Activated naive CD4-positive, alpha-beta T cell treated with anti-CD3 and anti-CD28 coated beads, Interleukin-2, amount 50 U/mL, for 24 hours (primary cell): ENCODE measurements around the gene USP6NL.

ENCODE experiments used
- H3K27ac Mint-ChIP-seq: one replicate; pipeline ENCODE4 v1.8.0; 2021; ENCODE audit warnings: mild to moderate bottlenecking, mixed read lengths
- H3K27me3 Mint-ChIP-seq: one replicate; pipeline ENCODE4 v1.8.0; 2021; ENCODE audit warnings: mixed read lengths
- H3K36me3 Mint-ChIP-seq: one replicate; pipeline ENCODE4 v1.8.0; 2021; ENCODE audit warnings: mixed read lengths
- H3K4me1 Mint-ChIP-seq: one replicate; pipeline ENCODE4 v1.8.0; 2021; ENCODE audit warnings: mixed read lengths
- H3K4me3 Mint-ChIP-seq: one replicate; pipeline ENCODE4 v1.8.0; 2021; ENCODE audit warnings: mild to moderate bottlenecking, mixed read lengths
- H3K9me3 Mint-ChIP-seq: one replicate; pipeline ENCODE4 v1.8.0; 2021; ENCODE audit warnings: mixed read lengths

The USP6NL gene

GRCh38 chr10:11611248-11612020 lies at the start of gene USP6NL:
USP6NL (minus strand) TSS chr10:11611650; CDS start chr10:11597634, 14,016 bp downstream.
- Mint-ChIP-seq H3K27ac (peak within 1 kb of the TSS; percentile 92), H3K27me3 (no peaks in the 10 kb centered on the region), H3K4me1 (peaks cover 53% of the 10 kb centered on the region), H3K9me3 (no peaks in the 10 kb centered on the region), H3K36me3 (no peaks in the 10 kb centered on the region), H3K4me3 (peak within 1 kb of the TSS; percentile 90)

GRCh38 chr10:11658801-11659368 lies 47.4 kb upstream of the USP6NL start:
- Mint-ChIP-seq H3K36me3 (no peaks in the 10 kb centered on the region), H3K4me3 (no peak overlapping the region), H3K9me3 (no peaks in the 10 kb centered on the region), H3K27me3 (no peaks in the 10 kb centered on the region), H3K4me1 (peaks cover 17% of the 10 kb centered on the region), H3K27ac (no peak overlapping the region)

- Mint-ChIP-seq H3K4me1 (peaks cover 2% of the 10 kb centered on the region), H3K27ac (no peak overlapping the region), H3K9me3 (no peaks in the 10 kb centered on the region), H3K4me3 (no peak overlapping the region), H3K36me3 (no peaks in the 10 kb centered on the region), H3K27me3 (no peaks in the 10 kb centered on the region)
These were observed 44.4 kb upstream of the USP6NL start for GRCh38 chr10:11655836-11656235.

GRCh38 chr10:11654659-11655058 lies 43.2 kb upstream of the USP6NL start:
- no peaks in the 10 kb centered on the region for H3K36me3 Mint-ChIP-seq
- no peak overlapping the region for H3K4me3 Mint-ChIP-seq
- H3K4me1 Mint-ChIP-seq, result no peaks in the 10 kb centered on the region
- no peak overlapping the region for H3K27ac Mint-ChIP-seq
- H3K27me3 Mint-ChIP-seq, result no peaks in the 10 kb centered on the region
- H3K9me3 Mint-ChIP-seq, result no peaks in the 10 kb centered on the region

- Mint-ChIP-seq H3K36me3 (no peaks in the 10 kb centered on the region), H3K27me3 (no peaks in the 10 kb centered on the region), H3K27ac (no peak overlapping the region), H3K4me3 (no peak overlapping the region), H3K9me3 (no peaks in the 10 kb centered on the region), H3K4me1 (no peaks in the 10 kb centered on the region)
These were observed 42.5 kb upstream of the USP6NL start for GRCh38 chr10:11653758-11654471.

GRCh38 chr10:11647676-11648075 lies 36.2 kb upstream of the USP6NL start:
- no peak overlapping the region for H3K27ac Mint-ChIP-seq
- no peak overlapping the region for H3K4me3 Mint-ChIP-seq
- H3K4me1 Mint-ChIP-seq, result no peaks in the 10 kb centered on the region
- no peaks in the 10 kb centered on the region for H3K27me3 Mint-ChIP-seq
- H3K36me3 Mint-ChIP-seq, result peaks cover 1% of the 10 kb centered on the region
- H3K9me3 Mint-ChIP-seq, result no peaks in the 10 kb centered on the region

- H3K27me3 Mint-ChIP-seq, result no peaks in the 10 kb centered on the region
- no peaks in the 10 kb centered on the region for H3K4me1 Mint-ChIP-seq
- no peak overlapping the region for H3K27ac Mint-ChIP-seq
- no peaks in the 10 kb centered on the region for H3K9me3 Mint-ChIP-seq
- peaks cover 1% of the 10 kb centered on the region for H3K36me3 Mint-ChIP-seq
- H3K4me3 Mint-ChIP-seq, result no peak overlapping the region
These were observed 35.0 kb upstream of the USP6NL start for GRCh38 chr10:11646450-11646849.

- Mint-ChIP-seq H3K9me3 (no peaks in the 10 kb centered on the region), H3K27ac (no peak overlapping the region), H3K27me3 (no peaks in the 10 kb centered on the region), H3K4me1 (no peaks in the 10 kb centered on the region), H3K36me3 (peaks cover 1% of the 10 kb centered on the region), H3K4me3 (no peak overlapping the region)
These were observed 31.6 kb upstream of the USP6NL start for GRCh38 chr10:11643039-11643438.

GRCh38 chr10:11642566-11642965 lies 31.1 kb upstream of the USP6NL start:
- Mint-ChIP-seq H3K9me3 (no peaks in the 10 kb centered on the region), H3K27ac (no peak overlapping the region), H3K27me3 (no peaks in the 10 kb centered on the region), H3K4me3 (no peak overlapping the region), H3K36me3 (peaks cover 1% of the 10 kb centered on the region), H3K4me1 (no peaks in the 10 kb centered on the region)

GRCh38 chr10:11639849-11640764 lies 28.7 kb upstream of the USP6NL start:
- H3K4me3 Mint-ChIP-seq, result no peak overlapping the region
- H3K36me3 Mint-ChIP-seq, result peaks cover 1% of the 10 kb centered on the region
- no peaks in the 10 kb centered on the region for H3K4me1 Mint-ChIP-seq
- H3K9me3 Mint-ChIP-seq, result no peaks in the 10 kb centered on the region
- no peaks in the 10 kb centered on the region for H3K27me3 Mint-ChIP-seq
- H3K27ac Mint-ChIP-seq, result no peak overlapping the region

GRCh38 chr10:11639362-11639761 lies 27.9 kb upstream of the USP6NL start:
- Mint-ChIP-seq H3K27me3 (no peaks in the 10 kb centered on the region), H3K36me3 (peaks cover 1% of the 10 kb centered on the region), H3K4me1 (no peaks in the 10 kb centered on the region), H3K4me3 (no peak overlapping the region), H3K27ac (no peak overlapping the region), H3K9me3 (no peaks in the 10 kb centered on the region)

- no peak overlapping the region for H3K27ac Mint-ChIP-seq
- H3K4me3 Mint-ChIP-seq, result no peak overlapping the region
- no peaks in the 10 kb centered on the region for H3K36me3 Mint-ChIP-seq
- no peaks in the 10 kb centered on the region for H3K27me3 Mint-ChIP-seq
- peaks cover 1% of the 10 kb centered on the region for H3K4me1 Mint-ChIP-seq
- no peaks in the 10 kb centered on the region for H3K9me3 Mint-ChIP-seq
These were observed 26.7 kb upstream of the USP6NL start for GRCh38 chr10:11638055-11638698.

GRCh38 chr10:11636697-11637303 lies 25.4 kb upstream of the USP6NL start:
- no peaks in the 10 kb centered on the region for H3K36me3 Mint-ChIP-seq
- no peaks in the 10 kb centered on the region for H3K27me3 Mint-ChIP-seq
- H3K27ac Mint-ChIP-seq, result no peak overlapping the region
- no peaks in the 10 kb centered on the region for H3K9me3 Mint-ChIP-seq
- H3K4me1 Mint-ChIP-seq, result peaks cover 14% of the 10 kb centered on the region
- no peak overlapping the region for H3K4me3 Mint-ChIP-seq

GRCh38 chr10:11631890-11632587 lies 20.6 kb upstream of the USP6NL start:
- Mint-ChIP-seq H3K9me3 (no peaks in the 10 kb centered on the region), H3K4me1 (peaks cover 16% of the 10 kb centered on the region), H3K27me3 (no peaks in the 10 kb centered on the region)

More at GRCh38 chr10:11631890-11632587, 20.6 kb upstream of the USP6NL start:
- peak overlapping the region; percentile 74 for H3K4me3 Mint-ChIP-seq
- peak overlapping the region; percentile 55 for H3K27ac Mint-ChIP-seq
- H3K36me3 Mint-ChIP-seq, result no peaks in the 10 kb centered on the region
